Hindlimb muscle (tissue), 1 donor: ENCODE measurements around the gene BRPF1. TPM values are rescaled to one million over a fixed set of nuclear protein-coding genes. Genes with fewer than 3 reads are reported as not detected.

Experiments used
- DNase-seq: peaks from one replicate; pipeline ENCODE4 v3.0.0-alpha.2; 2013
- polyA plus RNA-seq: library from polyadenylated mRNA; unstranded; fragments of 120-200 nt; gene quantifications from one replicate; pipeline ENCODE4 v1.2.1, GENCODE V29; 2013; ENCODE audit not compliant: insufficient read length

Gene BRPF1
- polyA plus RNA-seq, 1 donor: 13.3 TPM

GRCh38 chr3:9739181-9739580 lies 7.6 kb downstream of the BRPF1 start:
- no peak for DNase-seq

GRCh38 chr3:9742560-9742959 lies 11.0 kb downstream of the BRPF1 start:
- no peak for DNase-seq

GRCh38 chr3:9743548-9743947 lies 12.0 kb downstream of the BRPF1 start:
- no peak for DNase-seq

- no peak for DNase-seq
These were observed 12.6 kb downstream of the BRPF1 start for GRCh38 chr3:9744162-9744561.

GRCh38 chr3:9745521-9745920 lies 14.0 kb downstream of the BRPF1 start:
- no peak for DNase-seq

- no peak for DNase-seq
These were observed 14.8 kb downstream of the BRPF1 start for GRCh38 chr3:9746330-9746729.

- DNase-seq: no peak
These were observed 15.7 kb downstream of the BRPF1 start for GRCh38 chr3:9747267-9747666.

- DNase-seq: no peak
These were observed 16.5 kb downstream of the BRPF1 start for GRCh38 chr3:9748031-9748430.

- no peak for DNase-seq
These were observed 17.7 kb downstream of the BRPF1 start for GRCh38 chr3:9749296-9749644.

- DNase-seq: peak; percentile 96
These were observed 18.4 kb downstream of the BRPF1 start, which contains the start of gene OGG1 for GRCh38 chr3:9749645-9750555. Gene OGG1 (plus strand): TSS chr3:9749952. CDS start chr3:9750287, 335 bp downstream.

GRCh38 chr3:9750556-9751411 lies 19.2 kb downstream of the BRPF1 start:
- DNase-seq: no peak

GRCh38 chr3:9754678-9755077 lies 23.1 kb downstream of the BRPF1 start:
- no peak for DNase-seq

- no peak for DNase-seq
These were observed 25.9 kb downstream of the BRPF1 start for GRCh38 chr3:9757427-9757826.

GRCh38 chr3:9760779-9761505 lies 29.4 kb downstream of the BRPF1 start:
- DNase-seq: no peak

GRCh38 chr3:9761919-9762318 lies 30.4 kb downstream of the BRPF1 start:
- DNase-seq: no peak

GRCh38 chr3:9762871-9763270 lies 31.3 kb downstream of the BRPF1 start:
- DNase-seq: no peak

GRCh38 chr3:9765865-9766264 lies 34.3 kb downstream of the BRPF1 start:
- DNase-seq: no peak

- DNase-seq: no peak
These were observed 35.9 kb downstream of the BRPF1 start for GRCh38 chr3:9767418-9767817.

- DNase-seq: no peak
These were observed 36.7 kb downstream of the BRPF1 start for GRCh38 chr3:9768141-9768775.

- DNase-seq: no peak
These were observed 37.5 kb downstream of the BRPF1 start for GRCh38 chr3:9769012-9769411.

- DNase-seq: peak; percentile 85
These were observed 38.1 kb downstream of the BRPF1 start, which contains the start of gene CAMK1 for GRCh38 chr3:9769426-9770275. Gene CAMK1 (minus strand): TSS chr3:9769947. CDS start chr3:9767749, 2,198 bp downstream.
